Astrocyte (in vitro differentiated cells and primary cell): ENCODE measurements around the gene SLC35F5. TPM values are rescaled to one million over a fixed set of nuclear protein-coding genes. Genes with fewer than 3 reads are reported as not detected.

Experiments
- DNase-seq: peaks from one replicate; pipeline ENCODE4 v3.0.0-alpha.2; 2010; ENCODE audit warnings: low read depth
- FAIRE-seq: peaks from 2 replicates; lab custom pipeline; 2011; peaks lifted over from hg19 to GRCh38; lab: Jason Lieb, UNC
- H2AFZ ChIP-seq: 2 replicates; pipeline ENCODE4 v1.6.0; 2012; ENCODE audit warnings: low read depth, low read length, inconsistent platforms
- H3K27ac ChIP-seq: 2 replicates; pipeline ENCODE4 v1.5.1; 2011; ENCODE audit warnings: low read depth, low read length, inconsistent platforms
- H3K27me3 ChIP-seq: 2 replicates; pipeline ENCODE4 v1.6.0; 2011; ENCODE audit warnings: low read length, inconsistent platforms; ENCODE audit not compliant: insufficient read depth
- H3K36me3 ChIP-seq: 2 replicates; pipeline ENCODE4 v1.5.1; 2011; ENCODE audit warnings: low read length, inconsistent platforms; ENCODE audit not compliant: insufficient read depth
- H3K4me1 ChIP-seq: 2 replicates; pipeline ENCODE4 v1.5.1; 2011; ENCODE audit warnings: low read length, inconsistent platforms; ENCODE audit not compliant: insufficient read depth
- H3K4me2 ChIP-seq: 2 replicates; pipeline ENCODE4 v1.6.0; 2012; ENCODE audit warnings: low read length, inconsistent platforms
- H3K4me3 ChIP-seq: 2 replicates; pipeline ENCODE4 v1.5.1; 2011; ENCODE audit warnings: low read depth, mild to moderate bottlenecking, low read length, inconsistent platforms; ENCODE audit not compliant: insufficient read depth
- H3K79me2 ChIP-seq: 2 replicates; pipeline ENCODE4 v1.6.0; 2012; ENCODE audit warnings: mild to moderate bottlenecking, low read length, inconsistent platforms; ENCODE audit not compliant: insufficient read depth
- H3K9ac ChIP-seq: 2 replicates; pipeline ENCODE4 v1.6.0; 2012; ENCODE audit warnings: mild to moderate bottlenecking, low read length, inconsistent platforms
- H3K9me3 ChIP-seq: 2 replicates; pipeline ENCODE4 v1.5.1; 2012; ENCODE audit warnings: low read depth, mild to moderate bottlenecking, low read length, inconsistent platforms; ENCODE audit not compliant: insufficient read depth
- H4K20me1 ChIP-seq: 2 replicates; pipeline ENCODE4 v1.6.0; 2012; ENCODE audit warnings: low read length, inconsistent platforms; ENCODE audit not compliant: insufficient read depth
- H3K27ac Mint-ChIP-seq: one replicate; pipeline ENCODE4 v1.8.0; 2021; ENCODE audit warnings: mild to moderate bottlenecking, mixed read lengths; ENCODE audit not compliant: unreplicated experiment
- H3K27me3 Mint-ChIP-seq: one replicate; pipeline ENCODE4 v1.8.0; 2021; ENCODE audit warnings: low read depth, mixed read lengths; ENCODE audit not compliant: unreplicated experiment
- H3K36me3 Mint-ChIP-seq: one replicate; pipeline ENCODE4 v1.8.0; 2021; ENCODE audit warnings: low read depth, mixed read lengths; ENCODE audit not compliant: unreplicated experiment
- H3K4me1 Mint-ChIP-seq: one replicate; pipeline ENCODE4 v1.8.0; 2021; ENCODE audit warnings: low read depth, mixed read lengths; ENCODE audit not compliant: unreplicated experiment
- H3K4me3 Mint-ChIP-seq: one replicate; pipeline ENCODE4 v1.8.0; 2021; ENCODE audit warnings: mild to moderate bottlenecking, moderate library complexity, mixed read lengths; ENCODE audit not compliant: unreplicated experiment
- H3K9me3 Mint-ChIP-seq: one replicate; pipeline ENCODE4 v1.8.0; 2021; ENCODE audit warnings: mild to moderate bottlenecking, mixed read lengths; ENCODE audit not compliant: unreplicated experiment
- EZH2 ChIP-seq: IDR thresholded peaks from 2 replicates; pipeline ENCODE4 v1.6.1; 2012; ENCODE audit warnings: mild to moderate bottlenecking, low read length, inconsistent platforms; ENCODE audit not compliant: insufficient read depth
- total RNA-seq: library from RNA; stranded (reverse); gene quantifications from 2 replicates; pipeline ENCODE4 v1.2.1, GENCODE V29; 2021
- TF ChIP-seq, protein P1 (sequence below): IDR thresholded peaks from 2 replicates; pipeline ENCODE4 v1.5.1; 2011; ENCODE audit warnings: low read depth, mild to moderate bottlenecking, inconsistent platforms, low read length, moderate library complexity; ENCODE audit not compliant: insufficient read depth

Gene SLC35F5
- total RNA-seq, 1 donor from 2014 or later, result 103 TPM

GRCh38 chr2:113734185-113734584 lies 22.3 kb downstream of the SLC35F5 start:
- no peak overlapping the region for H2AFZ ChIP-seq
- H3K27ac ChIP-seq, result no peak overlapping the region
- no peaks in the 10 kb centered on the region for H3K9me3 Mint-ChIP-seq
- H3K36me3 Mint-ChIP-seq, result peaks cover 13% of the 10 kb centered on the region
- peaks cover 25% of the 10 kb centered on the region for H3K36me3 ChIP-seq
- H3K9ac ChIP-seq, result no peak overlapping the region
- no peak overlapping the region for H3K4me2 ChIP-seq
- H3K27ac Mint-ChIP-seq, result no peak overlapping the region
- H3K79me2 ChIP-seq, result no peaks in the 10 kb centered on the region
- H3K4me3 ChIP-seq, result no peak overlapping the region
- TF ChIP-seq EZH2, result no peak
- TF ChIP-seq, protein P1, sequence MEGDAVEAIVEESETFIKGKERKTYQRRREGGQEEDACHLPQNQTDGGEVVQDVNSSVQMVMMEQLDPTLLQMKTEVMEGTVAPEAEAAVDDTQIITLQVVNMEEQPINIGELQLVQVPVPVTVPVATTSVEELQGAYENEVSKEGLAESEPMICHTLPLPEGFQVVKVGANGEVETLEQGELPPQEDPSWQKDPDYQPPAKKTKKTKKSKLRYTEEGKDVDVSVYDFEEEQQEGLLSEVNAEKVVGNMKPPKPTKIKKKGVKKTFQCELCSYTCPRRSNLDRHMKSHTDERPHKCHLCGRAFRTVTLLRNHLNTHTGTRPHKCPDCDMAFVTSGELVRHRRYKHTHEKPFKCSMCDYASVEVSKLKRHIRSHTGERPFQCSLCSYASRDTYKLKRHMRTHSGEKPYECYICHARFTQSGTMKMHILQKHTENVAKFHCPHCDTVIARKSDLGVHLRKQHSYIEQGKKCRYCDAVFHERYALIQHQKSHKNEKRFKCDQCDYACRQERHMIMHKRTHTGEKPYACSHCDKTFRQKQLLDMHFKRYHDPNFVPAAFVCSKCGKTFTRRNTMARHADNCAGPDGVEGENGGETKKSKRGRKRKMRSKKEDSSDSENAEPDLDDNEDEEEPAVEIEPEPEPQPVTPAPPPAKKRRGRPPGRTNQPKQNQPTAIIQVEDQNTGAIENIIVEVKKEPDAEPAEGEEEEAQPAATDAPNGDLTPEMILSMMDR, result no peak
- H3K4me1 ChIP-seq, result no peaks in the 10 kb centered on the region
- no peaks in the 10 kb centered on the region for H3K4me1 Mint-ChIP-seq
- H3K4me3 Mint-ChIP-seq, result no peak overlapping the region
- no peaks in the 10 kb centered on the region for H3K9me3 ChIP-seq
- no peaks in the 10 kb centered on the region for H3K27me3 ChIP-seq
- peak; percentile 55 for FAIRE-seq
- peaks cover 5% of the 10 kb centered on the region for H4K20me1 ChIP-seq
- no peak for DNase-seq
- H3K27me3 Mint-ChIP-seq, result no peaks in the 10 kb centered on the region

DNA sequence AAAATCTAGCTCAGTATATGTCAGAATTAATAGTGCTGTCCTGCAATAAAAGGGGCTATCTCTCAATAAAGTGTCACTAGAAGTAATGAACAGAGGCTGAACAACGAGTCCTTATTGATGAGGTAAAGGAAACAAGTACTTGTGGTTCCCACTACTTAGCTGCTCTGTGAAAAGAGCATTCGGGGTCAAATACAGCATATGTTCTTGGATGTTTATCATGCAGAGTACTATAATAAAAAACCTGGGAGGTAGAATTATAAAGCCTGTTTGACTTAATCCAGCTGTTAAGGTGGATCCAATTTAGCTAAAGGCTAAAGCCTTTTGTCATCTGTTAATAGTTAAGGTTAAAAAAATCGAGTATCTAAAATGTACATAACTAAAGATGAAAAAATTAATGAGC lies 32.4 kb downstream of the SLC35F5 start:
- H3K4me2 ChIP-seq, result no peak overlapping the region
- peaks cover 15% of the 10 kb centered on the region for H3K36me3 Mint-ChIP-seq
- no peaks in the 10 kb centered on the region for H3K4me1 ChIP-seq
- no peak overlapping the region for H3K27ac Mint-ChIP-seq
- H3K4me3 ChIP-seq, result no peak overlapping the region
- no peak overlapping the region for H2AFZ ChIP-seq
- DNase-seq (no peak), FAIRE-seq (no peak)
- TF ChIP-seq EZH2, result no peak
- TF ChIP-seq, protein P1, result no peak
- no peaks in the 10 kb centered on the region for H3K27me3 ChIP-seq
- H3K36me3 ChIP-seq, result peaks cover 9% of the 10 kb centered on the region
- H3K9me3 Mint-ChIP-seq, result no peaks in the 10 kb centered on the region
- H3K79me2 ChIP-seq, result no peaks in the 10 kb centered on the region
- no peaks in the 10 kb centered on the region for H3K27me3 Mint-ChIP-seq
- no peak overlapping the region for H3K9ac ChIP-seq
- peaks cover 2% of the 10 kb centered on the region for H3K4me1 Mint-ChIP-seq
- H4K20me1 ChIP-seq, result no peaks in the 10 kb centered on the region
- H3K4me3 Mint-ChIP-seq, result no peak overlapping the region
- no peak overlapping the region for H3K27ac ChIP-seq
- no peaks in the 10 kb centered on the region for H3K9me3 ChIP-seq

DNA sequence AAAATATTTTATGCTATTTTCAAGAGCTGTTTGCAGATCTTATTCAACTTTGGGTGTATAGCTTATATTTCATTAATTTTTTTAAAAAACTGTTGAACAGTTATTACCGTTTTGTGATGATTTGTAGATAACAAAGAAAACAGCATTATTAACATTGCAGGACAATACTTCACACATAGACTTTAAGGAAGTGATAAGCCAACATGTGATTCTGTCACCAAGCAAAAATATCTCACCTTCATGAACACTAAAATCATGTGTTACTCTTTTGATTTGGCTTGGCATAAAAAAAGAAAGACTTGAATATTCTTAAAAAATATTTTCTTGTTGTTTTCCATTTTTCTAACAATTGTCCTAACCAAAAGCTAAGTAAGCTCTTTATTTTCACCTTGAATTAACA lies 33.0 kb downstream of the SLC35F5 start:
- peaks cover 11% of the 10 kb centered on the region for H3K36me3 ChIP-seq
- no peak overlapping the region for H3K27ac Mint-ChIP-seq
- no peak for DNase-seq
- no peak overlapping the region for H3K4me2 ChIP-seq
- H3K27me3 Mint-ChIP-seq, result no peaks in the 10 kb centered on the region
- H3K4me3 Mint-ChIP-seq, result no peak overlapping the region
- TF ChIP-seq, protein P1, result no peak
- no peak for TF ChIP-seq EZH2
- no peaks in the 10 kb centered on the region for H4K20me1 ChIP-seq
- H3K4me1 ChIP-seq, result no peaks in the 10 kb centered on the region
- H3K4me1 Mint-ChIP-seq, result peaks cover 2% of the 10 kb centered on the region
- no peak for FAIRE-seq
- no peaks in the 10 kb centered on the region for H3K9me3 ChIP-seq
- no peaks in the 10 kb centered on the region for H3K27me3 ChIP-seq
- H3K4me3 ChIP-seq, result no peak overlapping the region
- H3K36me3 Mint-ChIP-seq, result peaks cover 13% of the 10 kb centered on the region
- no peaks in the 10 kb centered on the region for H3K9me3 Mint-ChIP-seq
- no peaks in the 10 kb centered on the region for H3K79me2 ChIP-seq
- H3K9ac ChIP-seq, result no peak overlapping the region
- H2AFZ ChIP-seq, result no peak overlapping the region
- H3K27ac ChIP-seq, result no peak overlapping the region
